ENCODE measurements around the gene TM2D3. TPM values are rescaled to one million over a fixed set of nuclear protein-coding genes. Genes with fewer than 3 reads are reported as not detected.

Gene TM2D3
- total and polyA plus RNA-seq, 10 donors = 33.6 to 97.4 (median 52.5) TPM

DNA sequence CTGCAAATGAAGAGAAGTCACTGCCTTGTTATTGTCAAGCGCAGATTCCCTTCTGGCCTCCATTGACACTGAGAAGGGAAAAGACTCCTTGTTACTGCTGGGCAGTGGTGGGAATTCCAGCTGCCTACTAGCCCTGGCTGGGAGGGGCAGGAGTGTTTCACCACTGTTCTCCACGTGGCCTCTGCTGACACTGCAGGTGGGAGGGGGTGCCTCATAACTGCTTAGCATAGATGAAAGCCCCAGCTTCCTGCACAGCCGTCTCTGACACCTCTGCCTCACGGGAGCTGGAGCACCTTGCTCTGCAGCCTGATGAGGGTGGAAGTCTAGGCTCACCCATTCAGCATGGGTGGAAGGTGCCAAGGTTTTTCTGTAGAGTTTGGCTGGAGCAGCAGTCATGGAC is 52.1 kb downstream of the TM2D3 start:
- DNase-seq = no peak
- 26 to 47% (median 32%) methylated on average over 3 to 4 of the region's 4 CpGs for WGBS, 5 donors
- TF ChIP-seq, protein P1, sequence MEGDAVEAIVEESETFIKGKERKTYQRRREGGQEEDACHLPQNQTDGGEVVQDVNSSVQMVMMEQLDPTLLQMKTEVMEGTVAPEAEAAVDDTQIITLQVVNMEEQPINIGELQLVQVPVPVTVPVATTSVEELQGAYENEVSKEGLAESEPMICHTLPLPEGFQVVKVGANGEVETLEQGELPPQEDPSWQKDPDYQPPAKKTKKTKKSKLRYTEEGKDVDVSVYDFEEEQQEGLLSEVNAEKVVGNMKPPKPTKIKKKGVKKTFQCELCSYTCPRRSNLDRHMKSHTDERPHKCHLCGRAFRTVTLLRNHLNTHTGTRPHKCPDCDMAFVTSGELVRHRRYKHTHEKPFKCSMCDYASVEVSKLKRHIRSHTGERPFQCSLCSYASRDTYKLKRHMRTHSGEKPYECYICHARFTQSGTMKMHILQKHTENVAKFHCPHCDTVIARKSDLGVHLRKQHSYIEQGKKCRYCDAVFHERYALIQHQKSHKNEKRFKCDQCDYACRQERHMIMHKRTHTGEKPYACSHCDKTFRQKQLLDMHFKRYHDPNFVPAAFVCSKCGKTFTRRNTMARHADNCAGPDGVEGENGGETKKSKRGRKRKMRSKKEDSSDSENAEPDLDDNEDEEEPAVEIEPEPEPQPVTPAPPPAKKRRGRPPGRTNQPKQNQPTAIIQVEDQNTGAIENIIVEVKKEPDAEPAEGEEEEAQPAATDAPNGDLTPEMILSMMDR (IDR thresholded peaks at IDR 0.05 in 8 of 11, conservative IDR thresholded peaks at IDR 0.05 in 3 of 11) = no peak
- TF ChIP-seq POLR2AphosphoS5 (IDR thresholded peaks at IDR 0.05) (no peak), POLR2A (IDR thresholded peaks at IDR 0.05) (no peak)
- Histone ChIP-seq H3K27me3 (replicated peaks in 1 of 7) (peaks cover 0 to 41% (median 0%) of the 10 kb centered on the region in 7 donors), H3K4me1 (no peaks in the 10 kb centered on the region), H3K9me3 (peaks cover 0 to 25% (median 15%) of the 10 kb centered on the region in 8 donors), H3K27ac (no peak overlapping the region), H3K4me3 (no peak overlapping the region), H3K36me3 (no peaks in the 10 kb centered on the region)
- intact Hi-C loops (cut with DNase I; ENCODE audit: low total_unique reads) = no loop called here

DNA sequence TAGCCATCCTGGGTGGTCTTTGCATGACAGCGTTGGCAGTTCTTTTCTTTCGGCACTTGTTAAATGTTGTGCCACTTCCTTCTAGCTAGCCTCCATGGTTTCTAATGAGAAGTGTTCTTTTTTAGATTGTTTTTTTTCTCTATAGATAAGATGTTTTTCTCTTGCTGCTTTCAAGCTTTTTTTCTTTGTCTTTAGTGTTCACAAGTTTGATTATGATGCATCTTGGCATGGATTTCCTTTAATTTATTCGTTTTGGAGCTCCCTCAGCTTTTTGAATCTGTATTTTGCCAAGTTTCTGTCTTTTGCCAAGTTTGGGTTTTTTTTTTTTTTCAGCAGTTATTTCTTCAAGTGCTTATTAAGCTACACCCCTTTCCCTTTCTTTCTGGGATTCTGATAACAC is 53.1 kb downstream of the TM2D3 start:
- TF ChIP-seq POLR2AphosphoS5 (IDR thresholded peaks at IDR 0.05) = no peak
- TF ChIP-seq, protein P1 (IDR thresholded peaks at IDR 0.05 in 8 of 11, conservative IDR thresholded peaks at IDR 0.05 in 3 of 11) = no peak
- TF ChIP-seq POLR2A (IDR thresholded peaks at IDR 0.05) = no peak
- intact Hi-C loops (cut with DNase I; ENCODE audit: low total_unique reads) = no loop called here
- 60 to 76% (median 65%) methylated on average over 3 of the region's 3 CpGs for WGBS, 5 donors

DNA sequence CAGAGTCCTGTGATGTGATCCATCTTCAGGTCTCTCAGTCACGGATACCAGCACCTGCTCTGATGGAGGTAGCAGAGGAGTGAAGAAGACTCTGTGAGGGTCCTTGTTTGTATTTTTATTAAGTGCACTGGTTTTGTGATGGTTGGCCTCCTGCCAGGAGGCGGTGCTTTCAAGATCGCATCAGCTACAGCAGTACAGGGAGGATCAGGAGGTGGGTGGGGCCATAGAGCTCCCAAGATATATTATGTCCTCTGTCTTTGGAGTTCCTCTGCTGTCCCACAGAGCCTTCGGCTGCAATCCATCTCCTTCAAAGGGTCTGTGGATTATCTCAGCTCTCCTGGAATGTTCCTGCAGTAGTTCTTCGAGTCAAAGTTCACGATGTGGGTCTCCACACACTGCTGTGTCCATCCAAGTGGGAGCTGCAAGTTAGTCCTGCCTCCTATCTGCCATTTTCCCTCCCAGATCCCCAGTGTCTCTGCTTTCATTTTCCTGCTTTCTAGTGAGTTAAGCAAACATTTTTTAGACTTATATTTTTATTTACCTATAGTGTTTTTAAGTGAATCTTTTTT is 54.7 kb downstream of the TM2D3 start:
- Histone ChIP-seq H3K27me3 (replicated peaks in 1 of 7) (peaks cover 0 to 35% (median 0%) of the 10 kb centered on the region in 7 donors), H3K27ac (no peak overlapping the region), H3K9me3 (peaks cover 0 to 31% (median 18%) of the 10 kb centered on the region in 8 donors), H3K36me3 (no peaks in the 10 kb centered on the region), H3K4me3 (no peak overlapping the region), H3K4me1 (no peaks in the 10 kb centered on the region)
- WGBS, 5 donors = 63 to 85% (median 72%) methylated on average over 6 of the region's 6 CpGs
- intact Hi-C loops (cut with DNase I; ENCODE audit: low total_unique reads) = no loop called here
- TF ChIP-seq POLR2A (IDR thresholded peaks at IDR 0.05) = no peak
- TF ChIP-seq, protein P1 (IDR thresholded peaks at IDR 0.05 in 8 of 11, conservative IDR thresholded peaks at IDR 0.05 in 3 of 11) = no peak
- TF ChIP-seq POLR2AphosphoS5 (IDR thresholded peaks at IDR 0.05) = no peak
- no peak for DNase-seq

More for the DNA sequence above, 53.1 kb downstream of the TM2D3 start:
- no peak overlapping the region for H3K4me3 ChIP-seq
- H3K27me3 ChIP-seq (replicated peaks in 1 of 7) = peaks cover 0 to 36% (median 0%) of the 10 kb centered on the region in 7 donors
- no peaks in the 10 kb centered on the region for H3K4me1 ChIP-seq
- H3K9me3 ChIP-seq = peaks cover 0 to 31% (median 18%) of the 10 kb centered on the region in 8 donors
- H3K36me3 ChIP-seq = no peaks in the 10 kb centered on the region
- no peak overlapping the region for H3K27ac ChIP-seq
- DNase-seq = no peak

DNA sequence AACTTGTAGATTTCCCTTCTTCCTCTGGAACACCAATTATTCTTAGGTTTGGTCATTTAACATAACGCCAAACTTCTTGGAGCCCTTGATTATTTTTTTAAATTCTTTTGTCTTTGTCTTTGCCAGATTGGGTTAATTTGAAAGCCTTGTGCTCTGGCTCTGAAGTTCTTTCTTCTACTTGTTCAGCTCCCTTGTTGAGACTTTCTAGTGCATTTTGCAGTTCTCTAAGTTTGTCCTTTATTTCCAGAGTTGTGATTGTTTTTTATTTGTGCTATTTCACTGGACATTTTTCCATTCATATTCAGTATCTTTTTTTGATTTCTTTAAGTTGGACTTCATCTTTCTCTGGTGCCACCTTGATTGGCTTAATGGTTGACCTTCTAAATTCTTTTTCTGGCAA is 55.5 kb downstream of the TM2D3 start:
- no peak for DNase-seq
- H3K4me1 ChIP-seq = no peaks in the 10 kb centered on the region
- peaks cover 0 to 30% (median 0%) of the 10 kb centered on the region in 7 donors for H3K27me3 ChIP-seq (replicated peaks in 1 of 7)
- H3K9me3 ChIP-seq = peaks cover 0 to 31% (median 18%) of the 10 kb centered on the region in 8 donors
- no peak overlapping the region for H3K4me3 ChIP-seq
- intact Hi-C loops (cut with DNase I; ENCODE audit: low total_unique reads) = no loop called here
- no peak overlapping the region for H3K27ac ChIP-seq
- WGBS, 5 donors = 78 to 100% (median 98%) methylated on average over 1 of the region's 1 CpG
- TF ChIP-seq POLR2AphosphoS5 (IDR thresholded peaks at IDR 0.05) = no peak
- TF ChIP-seq, protein P1 (IDR thresholded peaks at IDR 0.05 in 8 of 11, conservative IDR thresholded peaks at IDR 0.05 in 3 of 11) = no peak
- no peak for TF ChIP-seq POLR2A (IDR thresholded peaks at IDR 0.05)
- H3K36me3 ChIP-seq = no peaks in the 10 kb centered on the region

Small RNA genes lying within 50 kb of the gene (small RNA-seq; reads per million reads assigned to genes)
- 0 reads per million in 4 donors for gene RNU6-807P

Other genes with a start within 250 kb of the TM2D3 start
- 100 to 1,000 TPM; 167 to 403 (median 304) TPM for gene PCSK6, start 162.7 kb downstream of the TM2D3 start, total RNA-seq
- gene PCSK6, start 162.7 kb downstream of the TM2D3 start, polyA plus RNA-seq = 10 to 100 TPM in 2 of 3 donors, 1 to 10 TPM in 1; 10.0 to 39.8 (median 21.7) TPM
- 10 to 100 TPM in 6 of 7 donors, 1 to 10 TPM in 1; 8.4 to 31.0 (median 16.8) TPM for gene TARS3, start 72.1 kb upstream of the TM2D3 start, total RNA-seq
- gene TARS3, start 72.1 kb upstream of the TM2D3 start, polyA plus RNA-seq = 1 to 10 TPM; 5.0 to 6.4 (median 5.2) TPM
- gene OR4F6, start 151.1 kb upstream of the TM2D3 start, total RNA-seq = not detected
- gene OR4F6, start 151.1 kb upstream of the TM2D3 start, polyA plus RNA-seq = not detected
- gene OR4F15, start 159.8 kb upstream of the TM2D3 start, total RNA-seq = not detected
- not detected for gene OR4F15, start 159.8 kb upstream of the TM2D3 start, polyA plus RNA-seq

Measured in spleen (tissue), 11 donors.